OCI-LY1 (cell line): ENCODE results near the gene LTBP1.

ENCODE experiments used
- H2AFZ ChIP-seq: fragments of 200-600 bp; sonication (generic), shearing (Covaris generic); 2 replicates; pipeline ENCODE4 v1.6.0; 2014; ENCODE audit warnings: antibody characterized with exemption, mild to moderate bottlenecking, low read length
- H3F3A ChIP-seq: fragments of 200-600 bp; sonication (generic), shearing (Covaris generic); 2 replicates; pipeline ENCODE4 v1.6.0; 2014; ENCODE audit warnings: mild to moderate bottlenecking, antibody characterized with exemption, low read length, moderate library complexity; ENCODE audit not compliant: insufficient read depth
- H3K27ac ChIP-seq: fragments of 200-600 bp; sonication (generic); 2 replicates; pipeline ENCODE4 v1.5.1; 2014; ENCODE audit warnings: low read length, mixed run types, mild to moderate bottlenecking, low read depth; ENCODE audit not compliant: poor library complexity, severe bottlenecking
- H3K27me3 ChIP-seq: fragments of 200-600 bp; sonication (generic); 2 replicates; pipeline ENCODE4 v1.6.0; 2014; ENCODE audit warnings: antibody characterized with exemption, mild to moderate bottlenecking, low read length, moderate library complexity; ENCODE audit not compliant: insufficient read depth
- H3K36me3 ChIP-seq: fragments of 200-600 bp; sonication (generic); 2 replicates; pipeline ENCODE4 v1.6.1; 2014; ENCODE audit warnings: mild to moderate bottlenecking, antibody characterized with exemption, low read length, moderate library complexity, mixed read lengths; ENCODE audit not compliant: insufficient read depth
- H3K4me1 ChIP-seq: fragments of 200-600 bp; sonication (generic); 2 replicates; pipeline ENCODE4 v1.5.1; 2014; ENCODE audit warnings: mild to moderate bottlenecking, low read length, moderate library complexity; ENCODE audit not compliant: insufficient read depth, severe bottlenecking
- H3K4me2 ChIP-seq: fragments of 200-600 bp; sonication (generic), shearing (Covaris generic); 2 replicates; pipeline ENCODE4 v1.6.1; 2014; ENCODE audit warnings: low read length
- H3K4me3 ChIP-seq: fragments of 200-600 bp; sonication (generic); 2 replicates; pipeline ENCODE4 v1.5.1; 2014; ENCODE audit warnings: low read length, low read depth, mild to moderate bottlenecking, mixed read lengths; ENCODE audit not compliant: poor library complexity, severe bottlenecking
- H3K79me2 ChIP-seq: fragments of 200-600 bp; shearing (Covaris generic); 2 replicates; pipeline ENCODE4 v1.6.1; 2016; ENCODE audit warnings: mixed run types, low read length, mixed read lengths; ENCODE audit not compliant: insufficient read depth
- H3K9ac ChIP-seq: fragments of 200-600 bp; sonication (generic), shearing (Covaris generic); 2 replicates; pipeline ENCODE4 v1.6.1; 2014; ENCODE audit warnings: mild to moderate bottlenecking, low read length, mixed read lengths
- H3K9me2 ChIP-seq: fragments of 200-600 bp; sonication (generic), shearing (Covaris generic); 2 replicates; pipeline ENCODE4 v1.6.1; 2014; ENCODE audit warnings: low read depth, mild to moderate bottlenecking, low read length, mixed read lengths
- H3K9me3 ChIP-seq: fragments of 200-600 bp; shearing (Covaris generic); 2 replicates; pipeline ENCODE4 v1.6.1; 2014; ENCODE audit warnings: low read length, mixed read lengths
- H4K20me1 ChIP-seq: fragments of 200-600 bp; sonication (generic), shearing (Covaris generic); 2 replicates; pipeline ENCODE4 v1.6.0; 2016; ENCODE audit warnings: mild to moderate bottlenecking, low read length; ENCODE audit not compliant: insufficient read depth
- EZH2 ChIP-seq: fragments of 200-600 bp; sonication (generic), shearing (Covaris generic); IDR thresholded peaks from 2 replicates; pipeline ENCODE4 v1.8.0; 2017; ENCODE audit warnings: borderline replicate concordance, mixed run types, mild to moderate bottlenecking, antibody characterized with exemption, low read length, moderate library complexity, mixed read lengths
- TF ChIP-seq, protein P1 (sequence below): fragments of 200-600 bp; sonication (generic), shearing (Covaris generic); IDR thresholded peaks from 2 replicates; pipeline ENCODE4 v1.5.1; 2017; ENCODE audit warnings: mild to moderate bottlenecking, antibody characterized with exemption, low read length, moderate library complexity, mixed read lengths

LTBP1 gene

GRCh38 chr2:33142810-33143209, 196.1 kb downstream of the LTBP1 start:
- Histone ChIP-seq H3K4me2 (no peak overlapping the region), H3F3A (no peaks in the 10 kb centered on the region), H3K9ac (no peak overlapping the region), H3K79me2 (peaks cover 3% of the 10 kb centered on the region; the same call in 1 of the 2 replicates), H2AFZ (no peak overlapping the region), H3K4me1 (no peaks in the 10 kb centered on the region), H3K9me2 (no peaks in the 10 kb centered on the region), H3K27ac (no peak overlapping the region), H3K4me3 (no peak overlapping the region), H4K20me1 (no peaks in the 10 kb centered on the region), H3K36me3 (peaks cover 90% of the 10 kb centered on the region), H3K27me3 (no peaks in the 10 kb centered on the region), H3K9me3 (0 out of 2 replicates have a peak, but pooled peaks cover 5% of the 10 kb centered on the region)
- TF ChIP-seq EZH2, result no peak
- TF ChIP-seq, protein P1, sequence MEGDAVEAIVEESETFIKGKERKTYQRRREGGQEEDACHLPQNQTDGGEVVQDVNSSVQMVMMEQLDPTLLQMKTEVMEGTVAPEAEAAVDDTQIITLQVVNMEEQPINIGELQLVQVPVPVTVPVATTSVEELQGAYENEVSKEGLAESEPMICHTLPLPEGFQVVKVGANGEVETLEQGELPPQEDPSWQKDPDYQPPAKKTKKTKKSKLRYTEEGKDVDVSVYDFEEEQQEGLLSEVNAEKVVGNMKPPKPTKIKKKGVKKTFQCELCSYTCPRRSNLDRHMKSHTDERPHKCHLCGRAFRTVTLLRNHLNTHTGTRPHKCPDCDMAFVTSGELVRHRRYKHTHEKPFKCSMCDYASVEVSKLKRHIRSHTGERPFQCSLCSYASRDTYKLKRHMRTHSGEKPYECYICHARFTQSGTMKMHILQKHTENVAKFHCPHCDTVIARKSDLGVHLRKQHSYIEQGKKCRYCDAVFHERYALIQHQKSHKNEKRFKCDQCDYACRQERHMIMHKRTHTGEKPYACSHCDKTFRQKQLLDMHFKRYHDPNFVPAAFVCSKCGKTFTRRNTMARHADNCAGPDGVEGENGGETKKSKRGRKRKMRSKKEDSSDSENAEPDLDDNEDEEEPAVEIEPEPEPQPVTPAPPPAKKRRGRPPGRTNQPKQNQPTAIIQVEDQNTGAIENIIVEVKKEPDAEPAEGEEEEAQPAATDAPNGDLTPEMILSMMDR, result no peak

DNA sequence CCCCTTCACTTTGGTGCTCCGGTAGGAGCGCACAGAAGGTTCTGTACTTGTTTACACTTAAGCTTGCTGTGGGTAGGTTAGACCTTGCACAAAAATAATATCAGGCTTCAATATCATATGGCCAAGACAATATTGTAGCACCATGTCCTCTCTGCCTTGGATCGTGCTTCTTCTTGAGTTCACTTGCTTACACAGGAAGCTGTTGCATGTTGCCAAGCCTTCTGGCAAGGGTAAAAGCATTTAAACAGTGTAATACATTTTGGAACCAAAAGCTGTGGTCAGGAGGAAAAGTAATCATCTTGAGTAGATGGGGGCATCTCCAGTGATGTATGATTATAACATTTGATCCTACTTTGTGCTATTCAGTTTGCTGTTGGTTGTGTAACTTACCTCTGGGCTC, 197.5 kb downstream of the LTBP1 start:
- no peaks in the 10 kb centered on the region for H3K27me3 ChIP-seq
- no peaks in the 10 kb centered on the region for H3K4me1 ChIP-seq
- H3K27ac ChIP-seq, result no peak overlapping the region
- H4K20me1 ChIP-seq, result no peaks in the 10 kb centered on the region
- no peak overlapping the region for H3K4me3 ChIP-seq
- no peak for TF ChIP-seq EZH2
- TF ChIP-seq, protein P1, result no peak
- peaks cover 90% of the 10 kb centered on the region for H3K36me3 ChIP-seq
- peaks cover 3% of the 10 kb centered on the region; the same call in 1 of the 2 replicates for H3K79me2 ChIP-seq
- H2AFZ ChIP-seq, result no peak overlapping the region
- no peak overlapping the region for H3K9ac ChIP-seq
- H3K9me3 ChIP-seq, result 0 out of 2 replicates have a peak, but pooled peaks cover 5% of the 10 kb centered on the region
- no peak overlapping the region for H3K4me2 ChIP-seq
- no peaks in the 10 kb centered on the region for H3K9me2 ChIP-seq
- H3F3A ChIP-seq, result no peaks in the 10 kb centered on the region

DNA sequence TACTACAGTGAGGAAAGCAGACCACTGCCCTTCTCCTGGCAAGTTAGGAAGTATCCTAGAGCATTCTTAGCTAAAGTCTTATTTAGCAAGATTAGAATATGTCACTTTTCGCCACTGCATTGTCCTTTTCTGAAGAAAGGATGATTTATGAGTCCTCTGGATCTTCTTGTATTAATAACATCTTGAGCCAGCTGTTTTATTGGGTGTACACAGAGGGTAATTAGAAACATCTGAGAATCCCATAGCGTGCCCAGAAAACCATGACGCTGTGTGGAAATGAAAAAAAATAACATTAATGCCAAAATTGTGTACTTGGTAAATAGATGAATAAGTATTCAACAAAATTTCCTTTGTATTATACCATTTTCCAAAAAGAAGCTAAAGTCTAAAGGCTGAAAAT, 198.7 kb downstream of the LTBP1 start:
- Histone ChIP-seq H3K27ac (no peak overlapping the region), H3K36me3 (peaks cover 88% of the 10 kb centered on the region), H3K4me2 (no peak overlapping the region), H3K9ac (no peak overlapping the region), H4K20me1 (no peaks in the 10 kb centered on the region), H3K9me3 (0 out of 2 replicates have a peak, but pooled peaks cover 5% of the 10 kb centered on the region), H3K4me1 (no peaks in the 10 kb centered on the region), H3K27me3 (no peaks in the 10 kb centered on the region), H3K79me2 (peaks cover 3% of the 10 kb centered on the region), H3K4me3 (no peak overlapping the region), H3F3A (no peaks in the 10 kb centered on the region), H3K9me2 (no peaks in the 10 kb centered on the region), H2AFZ (no peak overlapping the region)
- no peak for TF ChIP-seq EZH2
- TF ChIP-seq, protein P1, result no peak
